K562 (cell line): ENCODE measurements around the gene DAB2IP.

Source experiments
- HCFC1 ChIP-seq: IDR thresholded peaks from 2 replicates; pipeline ENCODE4 v1.6.1; 2012; ENCODE audit warnings: low read depth, low read length, improper control_type of control experiment
- HEY1 ChIP-seq: fragments of 250-450 bp; sonication (Bioruptor Pico); IDR thresholded peaks from 2 replicates; pipeline ENCODE4 v1.5.0; 2020; ENCODE audit warnings: mild to moderate bottlenecking, moderate library complexity, borderline replicate concordance
- POLR2A ChIP-seq: fragments of 450-650 bp; conservative IDR thresholded peaks from 2 replicates; pipeline ENCODE4 v1.6.1; 2016
- POLR2G ChIP-seq: fragments of 200-400 bp; formaldehyde crosslinking; IDR thresholded peaks from 2 replicates; pipeline ENCODE4 v1.6.1; 2017; ENCODE audit warnings: low read depth, mild to moderate bottlenecking, antibody characterized with exemption, low read length, moderate library complexity
- ZBTB8A ChIP-seq: fragments of 450-650 bp; IDR thresholded peaks from 2 replicates; pipeline ENCODE4 v1.6.1; 2018; ENCODE audit warnings: mild to moderate bottlenecking, moderate library complexity; ENCODE audit not compliant: partially characterized antibody
- ZKSCAN8 ChIP-seq: fragments of 200-800 bp; sonication (Bioruptor generic); IDR thresholded peaks from 2 replicates; pipeline ENCODE4 v1.6.1; 2016; ENCODE audit warnings: missing genetic modification characterization, missing compliant biosample characterization
- ZNF695 ChIP-seq: fragments of 450-650 bp; formaldehyde crosslinking; IDR thresholded peaks from 2 replicates; pipeline ENCODE4 v1.4.0; 2020; ENCODE audit warnings: mild to moderate bottlenecking, moderate library complexity
- TF ChIP-seq, protein P1 (sequence below): fragments of 250-450 bp; sonication (Bioruptor Pico); IDR thresholded peaks from 2 replicates; pipeline ENCODE4 v1.5.0; 2021
- TF ChIP-seq, protein P2 (sequence below): sonication (generic); formaldehyde crosslinking; IDR thresholded peaks from 2 replicates; pipeline ENCODE4 v1.8.0; 2022; ENCODE audit warnings: mild to moderate bottlenecking, missing genetic modification reagents, borderline replicate concordance

DNA sequence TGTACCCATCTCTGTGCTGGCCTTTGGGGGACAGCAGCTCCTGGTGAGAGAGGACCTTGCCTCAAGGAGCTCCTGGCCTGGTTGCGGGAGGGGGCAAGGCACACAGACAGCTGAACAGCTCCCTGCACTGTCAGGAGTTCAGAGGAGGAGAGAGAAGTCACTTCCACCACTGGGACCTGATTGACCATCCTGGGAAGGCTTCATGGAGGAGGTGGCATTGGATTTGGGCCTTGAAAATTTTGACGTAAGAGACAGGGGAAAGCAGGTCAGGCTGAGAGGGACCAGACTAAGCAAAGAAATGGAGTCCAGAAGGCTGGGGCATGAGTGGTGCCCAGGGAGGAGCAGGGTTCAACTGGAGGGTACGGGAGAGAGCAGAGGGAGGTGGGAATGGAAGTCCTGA lies 20.3 kb upstream of the DAB2IP start:
- TF ChIP-seq HEY1 (CRISPR knock-in tag) (no peak), ZBTB8A (no peak), ZKSCAN8 (no peak), POLR2G (no peak), ZNF695 (no peak), POLR2A (no peak), HCFC1 (no peak)
- TF ChIP-seq, protein P1, sequence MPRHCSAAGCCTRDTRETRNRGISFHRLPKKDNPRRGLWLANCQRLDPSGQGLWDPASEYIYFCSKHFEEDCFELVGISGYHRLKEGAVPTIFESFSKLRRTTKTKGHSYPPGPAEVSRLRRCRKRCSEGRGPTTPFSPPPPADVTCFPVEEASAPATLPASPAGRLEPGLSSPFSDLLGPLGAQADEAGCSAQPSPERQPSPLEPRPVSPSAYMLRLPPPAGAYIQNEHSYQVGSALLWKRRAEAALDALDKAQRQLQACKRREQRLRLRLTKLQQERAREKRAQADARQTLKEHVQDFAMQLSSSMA (CRISPR knock-in tag): no peak
- TF ChIP-seq, protein P2, sequence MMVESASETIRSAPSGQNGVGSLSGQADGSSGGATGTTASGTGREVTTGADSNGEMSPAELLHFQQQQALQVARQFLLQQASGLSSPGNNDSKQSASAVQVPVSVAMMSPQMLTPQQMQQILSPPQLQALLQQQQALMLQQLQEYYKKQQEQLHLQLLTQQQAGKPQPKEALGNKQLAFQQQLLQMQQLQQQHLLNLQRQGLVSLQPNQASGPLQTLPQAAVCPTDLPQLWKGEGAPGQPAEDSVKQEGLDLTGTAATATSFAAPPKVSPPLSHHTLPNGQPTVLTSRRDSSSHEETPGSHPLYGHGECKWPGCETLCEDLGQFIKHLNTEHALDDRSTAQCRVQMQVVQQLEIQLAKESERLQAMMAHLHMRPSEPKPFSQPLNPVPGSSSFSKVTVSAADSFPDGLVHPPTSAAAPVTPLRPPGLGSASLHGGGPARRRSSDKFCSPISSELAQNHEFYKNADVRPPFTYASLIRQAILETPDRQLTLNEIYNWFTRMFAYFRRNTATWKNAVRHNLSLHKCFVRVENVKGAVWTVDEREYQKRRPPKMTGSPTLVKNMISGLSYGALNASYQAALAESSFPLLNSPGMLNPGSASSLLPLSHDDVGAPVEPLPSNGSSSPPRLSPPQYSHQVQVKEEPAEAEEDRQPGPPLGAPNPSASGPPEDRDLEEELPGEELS (CRISPR knock-in tag): no peak
